ENCODE measurements around the gene SLC38A3.
"Not testable (repeated sequence)": the region's sequence is repeated elsewhere in the genome, so short reads cannot be mapped to it uniquely, and the experiment has no call there.

SLC38A3 gene

DNA sequence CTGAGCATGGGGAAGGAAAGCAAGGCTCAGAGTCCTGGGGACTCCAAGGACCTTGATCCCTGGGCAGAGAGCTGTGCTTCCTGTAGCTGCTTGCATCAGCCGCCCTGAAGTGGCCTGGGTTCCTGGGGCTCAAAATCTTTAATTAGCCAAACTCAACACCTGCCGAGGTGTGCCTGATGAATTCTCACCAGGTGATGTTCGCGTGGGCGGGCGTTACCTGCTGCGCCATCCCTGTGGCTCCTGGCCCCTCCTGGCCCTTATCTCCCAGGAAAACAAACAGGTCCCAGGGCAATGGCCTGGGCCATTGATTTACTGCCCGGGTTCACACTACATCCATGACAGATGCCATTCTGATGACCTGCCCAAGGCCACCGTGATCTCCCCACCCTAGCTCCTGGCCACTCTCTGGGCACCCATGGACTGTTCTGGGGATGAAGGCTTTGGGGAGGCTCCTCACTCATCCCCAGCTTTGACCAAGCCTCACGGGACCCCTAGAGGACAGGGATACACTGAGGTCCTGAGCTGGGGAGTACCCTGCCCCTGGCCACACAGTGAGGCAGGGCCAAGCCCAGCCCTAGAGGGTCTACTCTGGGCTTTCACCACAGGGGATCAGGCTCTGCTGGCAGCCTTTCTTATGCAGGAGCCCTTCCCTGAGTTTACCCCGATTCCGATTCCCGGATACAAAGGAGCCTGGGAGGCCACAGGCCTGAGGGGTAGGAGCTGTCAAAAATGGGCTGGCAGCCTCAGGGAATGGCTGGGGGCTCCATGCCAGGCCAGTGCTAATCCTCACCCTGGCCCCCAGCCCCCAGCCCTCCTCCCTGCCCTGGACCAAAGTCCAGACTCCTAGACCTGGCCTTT, 5.7 kb downstream of the SLC38A3 start:
- no peak for DNase-seq (ENCODE audit: low read depth)

DNA sequence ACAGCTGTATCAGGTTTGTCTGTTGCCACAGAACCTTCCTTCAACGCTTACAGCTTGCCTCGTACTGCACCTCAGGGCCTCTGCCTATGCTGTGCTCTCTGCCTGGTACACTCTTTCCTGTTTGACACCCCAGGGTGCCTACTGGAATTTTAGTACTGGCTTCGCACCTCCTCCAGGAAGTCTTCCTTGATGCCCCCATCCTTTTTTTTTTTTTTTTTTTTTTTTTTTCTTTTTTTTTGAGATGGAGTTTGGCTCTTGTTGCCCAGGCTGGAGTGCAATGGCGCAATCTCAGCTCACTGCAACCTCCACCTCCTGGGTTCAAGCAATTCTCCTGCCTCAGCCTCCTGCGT, 6.3 kb downstream of the SLC38A3 start:
- DNase-seq (ENCODE audit: low read depth) = not testable (repeated sequence)

GRCh38 chr3:50211930-50212329, 6.9 kb downstream of the SLC38A3 start:
- DNase-seq (ENCODE audit: low read depth) = no peak

DNA sequence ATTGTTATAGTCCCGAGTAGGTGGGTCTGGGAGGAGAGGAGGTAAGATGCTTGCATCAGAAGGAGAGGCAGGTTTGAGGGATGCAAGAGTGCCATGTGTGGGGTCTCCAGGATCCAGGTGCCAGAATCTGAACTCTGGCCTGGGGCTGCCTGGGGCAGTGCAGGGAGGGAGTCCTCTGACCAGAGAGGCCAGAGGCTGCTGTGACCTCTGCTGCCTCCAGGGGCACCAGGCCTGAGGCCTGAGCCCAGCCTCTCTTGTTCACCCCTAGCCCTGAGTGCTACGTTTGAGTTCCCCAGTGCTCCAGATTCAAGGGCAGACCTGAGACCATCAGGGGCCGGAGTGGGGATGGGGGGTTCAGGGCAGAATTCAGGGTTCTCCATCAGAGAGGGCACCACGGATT, 7.4 kb downstream of the SLC38A3 start:
- no peak for DNase-seq (ENCODE audit: low read depth)

- DNase-seq (ENCODE audit: low read depth) = no peak
Measured at GRCh38 chr3:50212971-50213370, 7.9 kb downstream of the SLC38A3 start.

DNA sequence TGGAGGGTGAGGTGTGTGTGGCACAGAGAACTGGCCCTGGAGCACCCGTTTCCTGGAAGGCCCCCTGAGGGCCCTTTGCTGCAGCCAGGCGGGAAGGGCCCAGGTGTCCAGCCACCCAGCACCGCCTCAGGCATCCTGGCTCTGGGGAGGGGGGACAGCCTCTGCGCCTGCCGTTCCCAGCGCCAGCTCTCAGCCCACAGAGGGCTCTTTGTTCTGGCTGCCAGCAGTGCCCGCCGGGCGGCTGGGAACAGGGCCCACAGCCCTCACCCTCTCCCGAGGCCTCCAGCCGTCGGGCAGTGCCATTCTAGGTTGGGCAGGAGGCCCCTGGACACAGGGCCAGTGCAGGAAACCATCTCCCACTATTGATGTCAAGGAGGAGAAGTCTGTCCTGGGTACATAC, 8.3 kb downstream of the SLC38A3 start:
- no peak for DNase-seq (ENCODE audit: low read depth)

DNA sequence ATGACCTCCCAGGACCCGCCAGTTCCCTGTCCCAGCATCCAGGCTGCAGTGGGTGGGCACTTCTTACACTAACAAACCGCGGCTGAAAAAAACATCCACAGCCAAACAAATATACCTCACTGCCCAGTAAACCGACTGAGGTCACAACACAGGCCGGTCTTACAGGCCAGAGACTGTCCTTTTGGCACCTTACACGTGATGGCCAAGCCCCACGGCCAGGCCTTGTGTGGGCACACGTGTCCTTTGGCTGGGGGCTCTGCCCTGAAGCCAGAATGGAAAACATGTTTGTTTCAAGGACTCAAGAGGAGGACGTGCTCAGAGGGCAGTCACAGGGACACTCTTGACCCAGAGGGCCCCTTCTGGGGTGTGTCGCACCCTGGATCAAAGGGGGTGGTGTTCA, 9.8 kb downstream of the SLC38A3 start:
- no peak for DNase-seq (ENCODE audit: low read depth)

GRCh38 chr3:50215529-50215928, 10.5 kb downstream of the SLC38A3 start:
- DNase-seq (ENCODE audit: low read depth) = no peak

- no peak for DNase-seq (ENCODE audit: low read depth)
Measured at GRCh38 chr3:50217681-50218080, 12.6 kb downstream of the SLC38A3 start.

DNA sequence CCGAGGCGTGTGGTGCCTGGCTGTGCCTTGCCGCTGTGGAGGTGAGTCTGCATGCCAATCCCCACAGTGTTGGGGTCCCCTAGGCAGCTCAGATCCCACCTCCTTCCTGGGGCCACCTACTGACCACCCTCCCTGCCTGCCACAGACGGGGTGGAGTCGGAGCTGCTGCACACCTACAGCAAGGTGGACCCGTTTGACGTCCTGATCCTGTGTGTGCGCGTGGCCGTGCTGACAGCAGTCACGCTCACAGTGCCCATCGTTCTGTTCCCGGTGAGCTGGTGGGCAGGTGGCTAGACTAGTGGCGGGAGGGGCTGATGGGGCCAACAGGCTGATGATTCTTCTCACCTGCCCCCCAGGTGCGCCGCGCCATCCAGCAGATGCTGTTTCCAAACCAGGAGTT, 13.4 kb downstream of the SLC38A3 start:
- no peak for DNase-seq (ENCODE audit: low read depth)

DNA sequence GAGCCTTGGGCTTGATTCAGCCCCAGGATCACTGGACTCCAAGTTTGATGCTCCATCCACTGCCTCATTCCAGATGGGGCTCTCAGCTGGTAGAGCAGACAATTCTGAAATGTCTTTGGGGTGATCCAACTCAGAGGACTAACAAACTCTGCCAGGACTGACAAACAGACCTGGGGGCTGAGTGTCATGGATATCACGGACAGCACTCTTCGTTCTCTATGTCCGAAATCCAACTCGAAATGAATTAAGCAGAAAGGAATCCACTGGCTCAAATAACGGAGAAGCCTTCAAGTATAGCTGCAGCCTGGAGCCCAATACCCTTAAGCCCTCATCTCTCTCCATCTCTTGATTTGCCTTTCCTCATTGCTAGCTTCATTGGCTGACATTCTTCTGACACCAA, 14.2 kb downstream of the SLC38A3 start:
- DNase-seq (ENCODE audit: low read depth) = no peak

GRCh38 chr3:50220109-50220508, 15.0 kb downstream of the SLC38A3 start:
- DNase-seq (ENCODE audit: low read depth) = no peak

- DNase-seq (ENCODE audit: low read depth) = no peak
Measured at GRCh38 chr3:50221051-50221410, 16.0 kb downstream of the SLC38A3 start.

DNA sequence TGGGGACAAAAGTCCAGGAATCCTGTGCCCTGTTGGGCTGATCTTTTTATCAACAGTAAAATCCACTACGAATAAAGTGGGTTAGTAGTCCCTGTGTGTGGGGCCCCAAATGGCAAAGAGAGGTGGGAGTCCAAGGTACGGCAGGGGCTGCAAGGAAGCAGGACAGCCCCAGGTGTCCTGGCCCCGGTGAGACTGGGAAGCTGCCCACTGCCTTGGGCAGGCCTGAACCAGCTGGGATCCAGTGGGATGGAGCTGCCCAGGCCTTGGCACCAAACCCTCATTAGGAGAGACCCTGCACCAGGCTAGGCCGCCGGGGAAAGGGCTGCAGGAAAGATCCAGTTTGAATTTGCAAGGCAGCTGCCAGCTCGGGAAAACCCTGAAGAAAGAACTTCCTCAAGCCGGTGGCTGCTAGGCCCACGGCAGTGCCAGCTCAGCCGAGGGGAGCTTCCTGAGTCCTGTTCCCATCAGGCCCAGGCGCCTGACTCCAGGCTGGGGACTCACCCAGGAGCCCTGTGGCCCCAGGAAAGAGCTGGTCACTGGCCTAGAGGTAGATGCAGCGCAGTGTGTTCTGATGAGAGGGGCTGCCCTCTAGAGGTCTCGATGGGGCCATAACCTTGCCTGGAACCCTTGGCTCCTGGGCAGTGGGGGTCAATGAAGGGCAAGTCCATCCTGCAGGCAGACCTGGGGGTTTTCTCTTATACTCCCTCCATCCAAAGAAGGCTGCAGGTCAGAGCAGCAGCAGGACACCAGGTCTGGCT, 16.5 kb downstream of the SLC38A3 start:
- no peak for DNase-seq (ENCODE audit: low read depth)

DNA sequence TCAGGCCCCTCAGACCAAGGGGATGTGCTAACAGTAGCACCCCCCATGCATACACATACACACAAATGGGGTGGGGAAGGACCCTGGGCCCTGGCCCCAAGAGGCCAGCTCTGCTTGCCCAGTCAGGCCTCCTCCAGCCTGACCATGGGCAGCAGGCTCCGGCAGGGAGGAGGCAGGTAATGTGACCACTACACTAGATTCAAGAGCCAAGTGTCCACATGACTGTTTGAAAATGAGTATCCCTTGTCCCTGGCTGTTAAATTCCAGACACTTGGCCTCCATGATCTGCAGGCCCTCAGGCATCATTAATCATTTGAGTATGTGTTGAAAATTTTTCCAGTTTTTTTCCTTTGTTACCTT, 17.1 kb downstream of the SLC38A3 start:
- no peak for DNase-seq (ENCODE audit: low read depth)

DNA sequence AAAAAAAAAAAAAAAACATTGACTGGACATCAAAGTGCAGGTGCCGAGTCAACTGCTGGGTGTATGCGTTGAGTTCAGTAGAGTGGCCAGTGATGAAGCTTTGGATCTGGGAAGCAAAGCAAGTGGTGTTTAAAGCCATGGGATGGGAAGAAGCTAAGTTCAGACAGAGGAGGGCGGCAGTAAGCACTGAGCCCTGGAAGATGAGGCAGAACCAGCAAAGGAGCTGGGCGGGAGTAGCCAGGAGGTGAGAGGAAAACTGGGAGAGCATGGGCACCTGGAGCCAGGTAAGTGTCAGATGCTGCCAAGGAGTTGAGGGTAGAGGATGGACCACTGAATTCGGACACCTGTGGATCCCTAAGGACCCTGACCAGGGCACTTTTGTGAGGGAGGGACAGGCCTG, 19.6 kb downstream of the SLC38A3 start:
- DNase-seq (ENCODE audit: low read depth) = no peak

GRCh38 chr3:50226888-50227389, 21.9 kb downstream of the SLC38A3 start:
- no peak for DNase-seq (ENCODE audit: low read depth)

DNA sequence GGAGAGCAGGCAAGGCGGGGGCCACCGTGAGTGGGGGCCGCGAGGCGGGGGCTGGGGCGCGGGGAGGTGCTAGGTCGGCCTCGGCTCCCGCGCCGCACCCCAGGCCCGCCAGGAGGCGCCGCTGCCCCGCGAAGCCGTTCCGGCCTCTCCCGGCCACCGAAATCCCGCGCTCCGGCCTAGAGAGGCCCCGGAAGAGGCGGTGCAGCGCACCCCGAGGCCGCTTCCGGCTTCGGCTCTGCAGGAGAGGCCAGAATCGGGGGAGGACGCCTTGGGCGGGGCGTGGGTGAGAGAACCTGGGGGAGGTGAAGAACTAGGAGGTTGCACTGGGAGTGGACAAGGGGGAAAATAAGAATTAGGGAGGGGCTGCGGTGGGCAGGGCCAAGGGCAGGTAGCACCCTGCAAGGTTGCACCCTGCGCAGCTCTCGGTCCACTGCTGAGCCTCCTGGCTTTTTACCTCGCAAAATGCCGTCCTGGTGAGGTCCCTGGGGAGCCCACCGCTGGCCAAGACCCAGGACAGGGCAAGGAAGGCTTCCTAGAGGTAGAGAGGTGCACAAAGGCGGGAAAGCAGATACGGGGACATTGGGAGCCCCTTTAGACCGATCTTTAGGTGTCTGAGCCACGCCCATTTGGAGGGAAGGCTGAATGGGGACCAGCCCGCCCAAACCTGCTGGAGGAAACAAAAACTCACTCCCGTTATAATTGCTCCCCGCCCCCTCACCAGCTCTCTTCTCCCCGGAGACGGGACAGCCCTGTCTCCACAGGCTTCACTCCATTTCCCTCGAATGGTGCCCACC, 22.5 kb downstream of the SLC38A3 start:
- no peak for DNase-seq (ENCODE audit: low read depth)

DNA sequence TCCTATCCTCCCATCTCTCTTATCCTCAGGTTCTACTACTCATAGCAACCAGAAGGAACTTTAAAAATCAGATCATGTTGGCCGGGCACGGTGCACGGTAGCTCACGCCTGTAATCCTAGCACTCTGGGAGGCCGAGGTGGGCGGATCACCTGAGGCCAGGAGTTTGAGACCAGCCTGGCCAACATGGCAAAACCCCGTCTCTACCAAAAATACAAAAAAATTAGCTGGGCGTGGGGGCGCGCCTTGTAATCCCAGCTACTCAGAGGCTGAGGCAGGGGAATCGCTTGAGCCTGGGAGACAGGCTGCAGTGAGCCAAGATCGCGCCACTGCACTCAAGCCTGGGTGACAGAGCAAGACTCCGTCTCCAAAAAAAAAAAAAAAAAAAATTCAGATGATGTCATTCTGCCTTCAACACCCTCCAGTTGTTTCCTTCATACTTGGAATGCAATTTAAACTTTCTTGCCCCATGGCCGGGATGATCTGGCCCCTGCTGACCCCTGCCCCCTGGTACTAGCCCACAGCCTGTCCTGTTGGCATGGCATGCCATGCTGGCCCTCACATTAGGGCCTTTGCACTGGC, 23.2 kb downstream of the SLC38A3 start:
- not testable (repeated sequence) for DNase-seq (ENCODE audit: low read depth)

DNA sequence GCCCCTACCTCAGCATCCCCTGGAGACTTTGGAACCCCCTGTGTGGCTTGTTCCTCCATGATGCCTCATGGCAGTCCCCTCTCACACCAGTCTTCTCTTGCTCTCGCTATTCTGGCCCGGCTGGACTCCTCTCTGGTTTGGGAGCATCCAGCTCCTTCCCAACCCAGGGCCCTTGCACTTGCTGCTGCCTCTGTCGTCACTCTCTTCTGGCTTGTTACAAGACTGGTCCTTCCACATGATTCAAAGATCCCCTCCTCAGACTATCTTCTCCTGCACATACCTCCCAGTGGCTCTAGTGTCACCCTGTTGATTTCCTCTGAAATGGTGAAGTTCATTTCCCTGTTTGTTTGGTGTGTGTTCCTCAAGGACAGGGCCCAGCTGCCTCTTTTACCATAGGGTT, 24.4 kb downstream of the SLC38A3 start:
- DNase-seq (ENCODE audit: low read depth) = no peak

- DNase-seq (ENCODE audit: low read depth) = no peak
Measured at GRCh38 chr3:50230104-50230793, 25.2 kb downstream of the SLC38A3 start.

GRCh38 chr3:50230794-50231125, 25.7 kb downstream of the SLC38A3 start:
- no peak for DNase-seq (ENCODE audit: low read depth)

All from HS-5 (cell line).